HL-60 (cell line): Measurements from ENCODE around the gene ZNF385A.
"Not testable (repeated sequence)": the region's sequence is repeated elsewhere in the genome, so short reads cannot be mapped to it uniquely, and the experiment has no call there.

Source experiments
- POLR2AphosphoS5 ChIP-seq: IDR thresholded peaks from 2 replicates; pipeline ENCODE4 v1.6.1; 2012; ENCODE audit warnings: low read depth
- SPI1 ChIP-seq: IDR thresholded peaks from 2 replicates; pipeline ENCODE4 v1.6.1; 2012; ENCODE audit warnings: low read depth, mild to moderate bottlenecking, borderline replicate concordance
- TF ChIP-seq, protein P1 (sequence below): IDR thresholded peaks from one replicate; pipeline ENCODE4 v1.5.1; 2011; ENCODE audit warnings: low read length, control low read depth, inconsistent platforms; ENCODE audit not compliant: insufficient read depth
- TF ChIP-seq, protein P2 (sequence below): IDR thresholded peaks from 2 replicates; pipeline ENCODE4 v1.6.1; 2012; ENCODE audit warnings: low read depth; ENCODE audit not compliant: insufficient replicate concordance

DNA sequence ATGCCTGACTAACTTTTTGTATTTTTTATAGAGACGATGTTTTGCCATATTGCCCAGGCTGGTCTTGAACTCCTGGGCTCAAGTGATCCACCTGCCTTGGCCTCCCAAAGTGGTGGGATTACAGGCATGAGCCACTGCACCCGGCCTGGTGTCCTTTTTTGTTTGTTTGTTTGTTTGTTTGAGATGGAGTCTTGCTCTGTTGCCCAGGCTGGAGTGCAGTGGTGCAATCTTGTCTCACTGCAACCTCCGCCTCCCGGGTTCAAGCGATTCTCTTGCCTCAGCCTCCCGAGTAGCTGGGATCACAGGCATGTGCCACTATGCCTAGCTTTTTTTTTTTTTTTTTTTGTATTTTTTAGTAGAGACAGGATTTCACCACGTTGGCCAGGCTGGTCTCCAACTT is 30.3 kb downstream of the ZNF385A start:
- TF ChIP-seq, protein P1, sequence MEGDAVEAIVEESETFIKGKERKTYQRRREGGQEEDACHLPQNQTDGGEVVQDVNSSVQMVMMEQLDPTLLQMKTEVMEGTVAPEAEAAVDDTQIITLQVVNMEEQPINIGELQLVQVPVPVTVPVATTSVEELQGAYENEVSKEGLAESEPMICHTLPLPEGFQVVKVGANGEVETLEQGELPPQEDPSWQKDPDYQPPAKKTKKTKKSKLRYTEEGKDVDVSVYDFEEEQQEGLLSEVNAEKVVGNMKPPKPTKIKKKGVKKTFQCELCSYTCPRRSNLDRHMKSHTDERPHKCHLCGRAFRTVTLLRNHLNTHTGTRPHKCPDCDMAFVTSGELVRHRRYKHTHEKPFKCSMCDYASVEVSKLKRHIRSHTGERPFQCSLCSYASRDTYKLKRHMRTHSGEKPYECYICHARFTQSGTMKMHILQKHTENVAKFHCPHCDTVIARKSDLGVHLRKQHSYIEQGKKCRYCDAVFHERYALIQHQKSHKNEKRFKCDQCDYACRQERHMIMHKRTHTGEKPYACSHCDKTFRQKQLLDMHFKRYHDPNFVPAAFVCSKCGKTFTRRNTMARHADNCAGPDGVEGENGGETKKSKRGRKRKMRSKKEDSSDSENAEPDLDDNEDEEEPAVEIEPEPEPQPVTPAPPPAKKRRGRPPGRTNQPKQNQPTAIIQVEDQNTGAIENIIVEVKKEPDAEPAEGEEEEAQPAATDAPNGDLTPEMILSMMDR: not testable (repeated sequence)
- TF ChIP-seq, protein P2, sequence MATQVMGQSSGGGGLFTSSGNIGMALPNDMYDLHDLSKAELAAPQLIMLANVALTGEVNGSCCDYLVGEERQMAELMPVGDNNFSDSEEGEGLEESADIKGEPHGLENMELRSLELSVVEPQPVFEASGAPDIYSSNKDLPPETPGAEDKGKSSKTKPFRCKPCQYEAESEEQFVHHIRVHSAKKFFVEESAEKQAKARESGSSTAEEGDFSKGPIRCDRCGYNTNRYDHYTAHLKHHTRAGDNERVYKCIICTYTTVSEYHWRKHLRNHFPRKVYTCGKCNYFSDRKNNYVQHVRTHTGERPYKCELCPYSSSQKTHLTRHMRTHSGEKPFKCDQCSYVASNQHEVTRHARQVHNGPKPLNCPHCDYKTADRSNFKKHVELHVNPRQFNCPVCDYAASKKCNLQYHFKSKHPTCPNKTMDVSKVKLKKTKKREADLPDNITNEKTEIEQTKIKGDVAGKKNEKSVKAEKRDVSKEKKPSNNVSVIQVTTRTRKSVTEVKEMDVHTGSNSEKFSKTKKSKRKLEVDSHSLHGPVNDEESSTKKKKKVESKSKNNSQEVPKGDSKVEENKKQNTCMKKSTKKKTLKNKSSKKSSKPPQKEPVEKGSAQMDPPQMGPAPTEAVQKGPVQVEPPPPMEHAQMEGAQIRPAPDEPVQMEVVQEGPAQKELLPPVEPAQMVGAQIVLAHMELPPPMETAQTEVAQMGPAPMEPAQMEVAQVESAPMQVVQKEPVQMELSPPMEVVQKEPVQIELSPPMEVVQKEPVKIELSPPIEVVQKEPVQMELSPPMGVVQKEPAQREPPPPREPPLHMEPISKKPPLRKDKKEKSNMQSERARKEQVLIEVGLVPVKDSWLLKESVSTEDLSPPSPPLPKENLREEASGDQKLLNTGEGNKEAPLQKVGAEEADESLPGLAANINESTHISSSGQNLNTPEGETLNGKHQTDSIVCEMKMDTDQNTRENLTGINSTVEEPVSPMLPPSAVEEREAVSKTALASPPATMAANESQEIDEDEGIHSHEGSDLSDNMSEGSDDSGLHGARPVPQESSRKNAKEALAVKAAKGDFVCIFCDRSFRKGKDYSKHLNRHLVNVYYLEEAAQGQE: not testable (repeated sequence)
- not testable (repeated sequence) for TF ChIP-seq SPI1, POLR2AphosphoS5
